ENCODE results near the gene RGS14. TPM values are rescaled to one million over a fixed set of nuclear protein-coding genes. Genes with fewer than 3 reads are reported as not detected.

Gene RGS14
- total RNA-seq, 4 donors from 2014 or later: 38.5 to 85.9 (median 68.8) TPM

DNA sequence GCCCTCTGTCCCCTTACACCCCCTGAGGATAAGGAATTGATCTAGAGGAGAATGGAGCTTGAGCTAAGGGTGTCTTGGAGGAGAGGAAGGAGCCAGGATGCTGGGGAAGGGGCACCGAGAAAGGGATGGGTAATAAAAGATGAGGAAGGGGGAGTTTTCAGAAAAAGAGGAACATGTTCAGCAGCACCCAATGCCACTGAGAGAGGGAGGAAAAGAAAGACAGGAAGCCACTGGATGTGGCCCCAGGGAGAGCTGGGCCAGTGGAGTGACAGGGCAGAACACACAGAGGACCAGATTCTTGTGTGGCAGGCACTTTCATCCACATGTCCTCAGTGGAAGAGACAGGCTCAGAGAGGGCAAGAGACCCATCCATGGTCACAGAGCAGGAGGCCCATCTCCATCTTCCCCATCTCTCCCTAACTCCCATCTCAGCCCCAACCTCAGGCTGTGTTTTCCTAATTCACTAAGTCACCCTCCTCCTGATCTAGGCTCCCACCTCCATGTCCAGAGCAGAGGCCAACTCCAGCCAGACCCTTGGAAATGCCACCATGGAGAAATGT is 35.6 kb downstream of the RGS14 start:
- Histone ChIP-seq H3K4me1 (peaks cover 19% of the 10 kb centered on the region), H3K4me3 (no peak overlapping the region), H3K27me3 (peaks cover 17% of the 10 kb centered on the region), H3K36me3 (no peaks in the 10 kb centered on the region), H3K27ac (no peak overlapping the region), H3K9me3 (no peaks in the 10 kb centered on the region)
- 83% methylated on average over 1 of the region's 1 CpG for WGBS
- DNase-seq (ENCODE audit: low spot score in 2 of 2): no peak
- TF ChIP-seq POLR2A (IDR thresholded peaks at IDR 0.05) (no peak), CTCF (IDR thresholded peaks at IDR 0.05) (no peak), EP300 (IDR thresholded peaks at IDR 0.05) (no peak), POLR2AphosphoS5 (IDR thresholded peaks at IDR 0.05) (no peak)

DNA sequence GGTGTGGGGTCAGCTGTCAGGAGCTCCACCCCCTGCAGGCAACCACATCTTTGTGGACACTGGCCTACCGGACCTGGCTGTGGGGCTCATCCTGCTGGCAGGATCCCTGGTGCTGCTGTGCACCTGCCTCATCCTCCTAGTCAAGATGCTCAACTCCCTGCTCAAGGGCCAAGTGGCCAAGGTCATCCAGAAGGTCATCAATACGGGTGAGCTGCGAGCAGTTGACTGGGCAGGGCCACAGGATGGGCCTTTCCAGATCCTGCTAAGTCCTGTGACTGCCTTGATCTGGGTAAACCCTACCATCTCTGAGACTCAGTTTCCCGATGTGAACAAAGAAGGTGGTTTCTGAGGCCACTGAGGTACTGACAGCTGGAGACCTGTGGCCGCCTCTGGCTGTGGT is 36.3 kb downstream of the RGS14 start:
- DNase-seq (ENCODE audit: low spot score in 2 of 2): no peak
- 71% methylated on average over 5 of the region's 5 CpGs for WGBS
- H3K4me3 ChIP-seq: no peak overlapping the region

DNA sequence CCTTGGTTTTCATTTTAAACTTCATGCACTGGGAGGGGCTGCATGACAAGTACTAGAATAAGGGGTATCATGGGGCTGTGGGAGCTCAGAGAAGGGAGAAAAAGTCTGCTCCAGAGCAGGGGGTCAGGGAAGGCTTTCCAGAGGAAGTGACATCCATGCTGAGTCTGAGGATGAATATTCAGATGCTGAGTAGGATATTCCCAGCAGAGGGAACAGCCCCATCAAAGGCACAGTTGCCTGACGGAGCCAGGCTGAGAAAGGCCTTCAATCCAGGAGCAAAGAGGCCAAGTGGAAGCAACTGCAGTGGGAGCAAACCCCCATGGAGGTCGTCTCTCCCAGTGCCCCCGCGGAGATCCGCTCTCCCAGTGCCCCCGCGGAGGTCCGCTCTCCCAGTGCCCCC is 38.4 kb downstream of the RGS14 start:
- no peaks in the 10 kb centered on the region for H3K36me3 ChIP-seq
- no peak overlapping the region for H3K27ac ChIP-seq
- WGBS: 50% methylated on average over 1 of the region's 8 CpGs
- DNase-seq (ENCODE audit: low spot score in 2 of 2): no peak
- no peaks in the 10 kb centered on the region for H3K9me3 ChIP-seq
- no peak overlapping the region for H3K4me3 ChIP-seq
- H3K27me3 ChIP-seq: peaks cover 38% of the 10 kb centered on the region
- TF ChIP-seq EP300 (IDR thresholded peaks at IDR 0.05) (no peak), POLR2AphosphoS5 (IDR thresholded peaks at IDR 0.05) (no peak), CTCF (IDR thresholded peaks at IDR 0.05) (no peak), POLR2A (IDR thresholded peaks at IDR 0.05) (no peak)
- peaks cover 10% of the 10 kb centered on the region for H3K4me1 ChIP-seq

More for the DNA sequence above, 36.3 kb downstream of the RGS14 start:
- Histone ChIP-seq H3K27me3 (peaks cover 18% of the 10 kb centered on the region), H3K27ac (no peak overlapping the region), H3K4me1 (peaks cover 14% of the 10 kb centered on the region), H3K9me3 (no peaks in the 10 kb centered on the region), H3K36me3 (no peaks in the 10 kb centered on the region)
- TF ChIP-seq CTCF (IDR thresholded peaks at IDR 0.05) (no peak), POLR2A (IDR thresholded peaks at IDR 0.05) (no peak)

DNA sequence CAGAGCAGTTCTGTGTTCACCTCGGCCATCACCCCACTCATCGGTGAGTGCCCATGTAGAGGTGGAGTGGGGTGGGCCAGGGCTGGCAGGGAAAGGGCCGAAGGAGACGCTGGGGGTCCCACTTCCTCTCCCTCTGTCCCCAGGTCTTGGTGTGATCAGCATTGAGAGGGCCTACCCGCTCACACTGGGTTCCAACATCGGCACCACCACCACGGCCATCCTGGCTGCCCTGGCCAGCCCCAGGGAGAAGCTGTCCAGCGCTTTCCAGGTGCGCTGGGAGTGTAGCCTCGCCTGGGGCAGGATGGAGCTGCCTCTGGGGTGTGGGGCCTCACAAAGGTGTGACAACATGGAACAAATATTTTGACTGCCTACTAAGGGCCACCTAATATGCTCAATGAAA is 39.1 kb downstream of the RGS14 start:
- no peaks in the 10 kb centered on the region for H3K36me3 ChIP-seq
- peaks cover 10% of the 10 kb centered on the region for H3K4me1 ChIP-seq
- no peak for DNase-seq (ENCODE audit: low spot score in 2 of 2)
- no peak overlapping the region for H3K27ac ChIP-seq
- no peak overlapping the region for H3K4me3 ChIP-seq
- peaks cover 45% of the 10 kb centered on the region for H3K27me3 ChIP-seq
- TF ChIP-seq POLR2AphosphoS5 (IDR thresholded peaks at IDR 0.05) (no peak), POLR2A (IDR thresholded peaks at IDR 0.05) (no peak), EP300 (IDR thresholded peaks at IDR 0.05) (no peak), CTCF (IDR thresholded peaks at IDR 0.05) (no peak)
- no peaks in the 10 kb centered on the region for H3K9me3 ChIP-seq
- WGBS: no CpG with 5 or more reads among the region's 10 CpGs

DNA sequence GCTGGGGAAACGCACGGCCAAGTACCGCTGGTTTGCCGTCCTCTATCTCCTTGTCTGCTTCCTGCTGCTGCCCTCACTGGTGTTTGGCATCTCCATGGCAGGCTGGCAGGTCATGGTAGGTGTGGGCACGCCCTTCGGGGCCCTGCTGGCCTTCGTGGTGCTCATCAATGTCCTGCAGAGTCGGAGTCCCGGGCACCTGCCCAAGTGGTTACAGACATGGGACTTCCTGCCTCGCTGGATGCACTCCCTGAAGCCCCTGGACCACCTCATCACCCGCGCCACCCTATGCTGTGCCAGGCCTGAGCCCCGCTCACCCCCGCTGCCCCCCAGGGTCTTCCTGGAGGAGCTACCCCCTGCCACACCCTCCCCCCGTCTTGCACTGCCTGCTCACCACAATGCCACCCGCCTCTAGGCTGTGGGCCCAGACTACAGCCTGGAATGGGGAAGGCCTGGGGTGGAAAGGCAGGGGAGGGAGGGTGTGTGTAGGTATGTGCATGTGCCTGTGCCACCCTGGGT is 40.2 kb downstream of the RGS14 start:
- no peak overlapping the region for H3K27ac ChIP-seq
- H3K27me3 ChIP-seq: peaks cover 56% of the 10 kb centered on the region
- no peak for DNase-seq (ENCODE audit: low spot score in 2 of 2)
- H3K4me1 ChIP-seq: peaks cover 21% of the 10 kb centered on the region
- no peaks in the 10 kb centered on the region for H3K9me3 ChIP-seq
- WGBS: 75% methylated on average over 5 of the region's 16 CpGs
- no peak for TF ChIP-seq POLR2A (IDR thresholded peaks at IDR 0.05)
- no peak for TF ChIP-seq POLR2AphosphoS5 (IDR thresholded peaks at IDR 0.05)
- TF ChIP-seq CTCF (IDR thresholded peaks at IDR 0.05): no peak
- no peak for TF ChIP-seq EP300 (IDR thresholded peaks at IDR 0.05)
- H3K36me3 ChIP-seq: no peaks in the 10 kb centered on the region
- H3K4me3 ChIP-seq: no peak overlapping the region
